Lower leg skin (tissue), 3 donors: ENCODE measurements around the gene PAK6.

ENCODE experiments used
- POLR2A ChIP-seq, 2 donors: fragments of 450-650 bp; IDR thresholded peaks; one replicate each; pipeline ENCODE4 v1.6.1; 2016 to 2017; ENCODE audit warnings: antibody characterized with exemption in 2 of 2, mild to moderate bottlenecking in 1 of 2, moderate library complexity in 1 of 2
- TF ChIP-seq, protein P1 (sequence below), 3 donors: fragments of 450-650 bp; IDR thresholded peaks; one replicate each; pipeline ENCODE4 v1.5.1; 2016; ENCODE audit warnings: antibody characterized with exemption in 3 of 3, mild to moderate bottlenecking in 3 of 3, moderate library complexity in 2 of 3

- TF ChIP-seq, protein P1, sequence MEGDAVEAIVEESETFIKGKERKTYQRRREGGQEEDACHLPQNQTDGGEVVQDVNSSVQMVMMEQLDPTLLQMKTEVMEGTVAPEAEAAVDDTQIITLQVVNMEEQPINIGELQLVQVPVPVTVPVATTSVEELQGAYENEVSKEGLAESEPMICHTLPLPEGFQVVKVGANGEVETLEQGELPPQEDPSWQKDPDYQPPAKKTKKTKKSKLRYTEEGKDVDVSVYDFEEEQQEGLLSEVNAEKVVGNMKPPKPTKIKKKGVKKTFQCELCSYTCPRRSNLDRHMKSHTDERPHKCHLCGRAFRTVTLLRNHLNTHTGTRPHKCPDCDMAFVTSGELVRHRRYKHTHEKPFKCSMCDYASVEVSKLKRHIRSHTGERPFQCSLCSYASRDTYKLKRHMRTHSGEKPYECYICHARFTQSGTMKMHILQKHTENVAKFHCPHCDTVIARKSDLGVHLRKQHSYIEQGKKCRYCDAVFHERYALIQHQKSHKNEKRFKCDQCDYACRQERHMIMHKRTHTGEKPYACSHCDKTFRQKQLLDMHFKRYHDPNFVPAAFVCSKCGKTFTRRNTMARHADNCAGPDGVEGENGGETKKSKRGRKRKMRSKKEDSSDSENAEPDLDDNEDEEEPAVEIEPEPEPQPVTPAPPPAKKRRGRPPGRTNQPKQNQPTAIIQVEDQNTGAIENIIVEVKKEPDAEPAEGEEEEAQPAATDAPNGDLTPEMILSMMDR (IDR thresholded peaks at IDR 0.05), result no peak
- no peak for TF ChIP-seq POLR2A (IDR thresholded peaks at IDR 0.05)
These were observed 72.1 kb downstream of the PAK6 start for GRCh38 chr15:40310993-40311392.
